Bronchial epithelial cell (primary cell): ENCODE results near the gene EFS. TPM values are rescaled to one million over a fixed set of nuclear protein-coding genes. Genes with fewer than 3 reads are reported as not detected.
A peak's percentile ranks its signal among the peaks of the same experiment; 100 is the strongest.

ENCODE experiments used
- DNase-seq: peaks from one replicate; pipeline ENCODE4 v3.0.0-alpha.2; 2010; ENCODE audit warnings: low read depth
- FAIRE-seq: peaks from 2 replicates; lab custom pipeline; 2011; peaks lifted over from hg19 to GRCh38; lab: Jason Lieb, UNC
- H3K27me3 ChIP-seq: 2 replicates; pipeline ENCODE4 v1.5.1; 2011; ENCODE audit warnings: low read length; ENCODE audit not compliant: control insufficient read depth, insufficient read depth
- H3K36me3 ChIP-seq: 2 replicates; pipeline ENCODE4 v1.5.1; 2011; ENCODE audit warnings: low read length; ENCODE audit not compliant: control insufficient read depth, insufficient read depth
- H3K4me3 ChIP-seq: 2 replicates; pipeline ENCODE4 v1.5.1; 2011; ENCODE audit warnings: mild to moderate bottlenecking, low read depth, low read length, control low read depth
- total RNA-seq: library from RNA; depleted of rRNA; stranded (reverse); fragments of >200 nt; gene quantifications from 2 replicates; pipeline ENCODE4 v1.2.1, GENCODE V29; 2014
- TF ChIP-seq, protein P1 (sequence below): IDR thresholded peaks from 2 replicates; pipeline ENCODE4 v1.5.1; 2011; ENCODE audit warnings: mild to moderate bottlenecking, moderate library complexity, low read length, control low read depth, inconsistent platforms; ENCODE audit not compliant: insufficient read depth, severe bottlenecking

The EFS gene
- total RNA-seq, 1 donor from 2014 or later, result 2.4 TPM

DNA sequence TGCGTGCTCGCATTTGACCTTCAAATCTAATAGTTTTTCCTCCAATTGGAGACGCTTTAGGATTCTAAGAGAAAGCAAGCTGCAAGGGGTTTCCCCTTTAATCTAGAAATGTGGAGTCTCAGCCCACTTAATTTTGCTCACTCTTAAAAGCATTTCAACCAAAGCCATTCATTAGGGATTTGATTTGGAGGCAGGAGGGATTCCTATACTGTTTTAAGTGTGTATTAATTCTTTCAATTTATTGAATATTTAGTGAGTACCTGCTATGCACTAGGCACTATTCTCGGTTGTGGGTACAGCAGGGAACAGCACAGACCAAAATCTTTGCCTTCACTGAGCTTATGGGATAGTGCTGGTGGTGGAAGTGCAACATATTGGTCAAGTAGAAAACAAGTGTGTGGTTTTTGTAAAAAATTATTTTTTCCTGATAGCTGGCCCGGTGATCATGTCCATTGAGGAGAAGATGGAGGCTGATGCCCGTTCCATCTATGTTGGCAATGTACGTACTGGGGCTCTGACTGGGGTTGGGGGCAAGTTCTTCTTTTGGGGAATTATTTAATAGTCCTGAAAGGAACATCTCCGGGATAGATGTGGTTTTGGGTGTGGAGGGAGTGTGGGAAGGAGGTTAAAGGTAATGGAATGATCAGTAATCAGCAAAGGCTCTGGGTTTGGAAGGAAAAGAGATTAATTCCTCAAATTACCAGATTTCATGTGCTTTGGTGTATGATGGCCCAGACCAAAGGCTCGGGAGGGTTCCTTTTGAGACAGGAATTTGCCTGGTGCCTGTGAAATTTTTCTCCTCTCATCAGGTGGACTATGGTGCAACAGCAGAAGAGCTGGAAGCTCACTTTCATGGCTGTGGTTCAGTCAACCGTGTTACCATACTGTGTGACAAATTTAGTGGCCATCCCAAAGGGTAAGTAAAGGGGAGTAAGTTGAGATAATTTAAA lies 42.1 kb downstream of the EFS start:
- H3K27me3 ChIP-seq, result no peaks in the 10 kb centered on the region
- peak overlapping the region; percentile 74 for H3K4me3 ChIP-seq
- TF ChIP-seq, protein P1, sequence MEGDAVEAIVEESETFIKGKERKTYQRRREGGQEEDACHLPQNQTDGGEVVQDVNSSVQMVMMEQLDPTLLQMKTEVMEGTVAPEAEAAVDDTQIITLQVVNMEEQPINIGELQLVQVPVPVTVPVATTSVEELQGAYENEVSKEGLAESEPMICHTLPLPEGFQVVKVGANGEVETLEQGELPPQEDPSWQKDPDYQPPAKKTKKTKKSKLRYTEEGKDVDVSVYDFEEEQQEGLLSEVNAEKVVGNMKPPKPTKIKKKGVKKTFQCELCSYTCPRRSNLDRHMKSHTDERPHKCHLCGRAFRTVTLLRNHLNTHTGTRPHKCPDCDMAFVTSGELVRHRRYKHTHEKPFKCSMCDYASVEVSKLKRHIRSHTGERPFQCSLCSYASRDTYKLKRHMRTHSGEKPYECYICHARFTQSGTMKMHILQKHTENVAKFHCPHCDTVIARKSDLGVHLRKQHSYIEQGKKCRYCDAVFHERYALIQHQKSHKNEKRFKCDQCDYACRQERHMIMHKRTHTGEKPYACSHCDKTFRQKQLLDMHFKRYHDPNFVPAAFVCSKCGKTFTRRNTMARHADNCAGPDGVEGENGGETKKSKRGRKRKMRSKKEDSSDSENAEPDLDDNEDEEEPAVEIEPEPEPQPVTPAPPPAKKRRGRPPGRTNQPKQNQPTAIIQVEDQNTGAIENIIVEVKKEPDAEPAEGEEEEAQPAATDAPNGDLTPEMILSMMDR, result no peak
- no peak for DNase-seq
- no peak for FAIRE-seq
- H3K36me3 ChIP-seq, result peaks cover 12% of the 10 kb centered on the region

DNA sequence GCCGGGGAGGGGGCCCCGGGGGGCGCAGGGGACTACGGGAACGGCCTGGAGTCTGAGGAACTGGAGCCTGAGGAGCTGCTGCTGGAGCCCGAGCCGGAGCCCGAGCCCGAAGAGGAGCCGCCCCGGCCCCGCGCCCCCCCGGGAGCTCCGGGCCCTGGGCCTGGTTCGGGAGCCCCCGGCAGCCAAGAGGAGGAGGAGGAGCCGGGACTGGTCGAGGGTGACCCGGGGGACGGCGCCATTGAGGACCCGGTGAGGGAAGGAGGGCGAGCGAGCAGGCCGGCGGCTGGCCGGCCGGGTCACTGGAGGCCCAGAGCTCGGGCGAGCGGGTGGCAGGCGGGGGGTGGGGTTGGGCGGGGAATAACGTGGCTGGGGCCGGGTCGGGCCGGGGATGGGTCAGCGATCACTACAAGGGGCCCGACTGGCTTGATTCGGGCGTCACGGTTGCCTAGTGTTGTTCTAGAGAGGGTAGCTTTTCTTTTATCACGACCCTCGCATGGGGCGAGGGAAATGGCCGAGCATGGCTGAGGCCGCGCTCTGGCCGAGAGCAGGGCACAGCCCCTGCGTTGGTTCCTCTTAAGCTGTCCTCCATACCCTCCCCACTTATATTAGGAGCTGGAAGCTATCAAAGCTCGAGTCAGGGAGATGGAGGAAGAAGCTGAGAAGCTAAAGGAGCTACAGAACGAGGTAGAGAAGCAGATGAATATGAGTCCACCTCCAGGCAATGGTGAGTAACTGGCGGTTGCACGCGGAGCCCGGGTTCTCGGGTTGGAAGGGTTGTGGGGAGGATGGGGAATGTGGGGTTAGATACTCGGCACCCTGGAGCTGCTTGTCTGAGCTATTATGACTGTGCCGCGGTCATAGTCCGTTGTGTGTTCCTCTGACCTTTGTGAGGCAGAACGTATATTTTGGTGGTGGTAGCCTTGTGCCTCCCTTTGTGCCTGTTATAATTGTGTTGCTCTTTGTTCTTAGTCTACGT lies 43.1 kb downstream of the EFS start:
- Histone ChIP-seq H3K4me3 (peak overlapping the region; percentile 74), H3K36me3 (peaks cover 12% of the 10 kb centered on the region), H3K27me3 (no peaks in the 10 kb centered on the region)
- FAIRE-seq (no peak), DNase-seq (peak; percentile 60)
- TF ChIP-seq, protein P1, result no peak

DNA sequence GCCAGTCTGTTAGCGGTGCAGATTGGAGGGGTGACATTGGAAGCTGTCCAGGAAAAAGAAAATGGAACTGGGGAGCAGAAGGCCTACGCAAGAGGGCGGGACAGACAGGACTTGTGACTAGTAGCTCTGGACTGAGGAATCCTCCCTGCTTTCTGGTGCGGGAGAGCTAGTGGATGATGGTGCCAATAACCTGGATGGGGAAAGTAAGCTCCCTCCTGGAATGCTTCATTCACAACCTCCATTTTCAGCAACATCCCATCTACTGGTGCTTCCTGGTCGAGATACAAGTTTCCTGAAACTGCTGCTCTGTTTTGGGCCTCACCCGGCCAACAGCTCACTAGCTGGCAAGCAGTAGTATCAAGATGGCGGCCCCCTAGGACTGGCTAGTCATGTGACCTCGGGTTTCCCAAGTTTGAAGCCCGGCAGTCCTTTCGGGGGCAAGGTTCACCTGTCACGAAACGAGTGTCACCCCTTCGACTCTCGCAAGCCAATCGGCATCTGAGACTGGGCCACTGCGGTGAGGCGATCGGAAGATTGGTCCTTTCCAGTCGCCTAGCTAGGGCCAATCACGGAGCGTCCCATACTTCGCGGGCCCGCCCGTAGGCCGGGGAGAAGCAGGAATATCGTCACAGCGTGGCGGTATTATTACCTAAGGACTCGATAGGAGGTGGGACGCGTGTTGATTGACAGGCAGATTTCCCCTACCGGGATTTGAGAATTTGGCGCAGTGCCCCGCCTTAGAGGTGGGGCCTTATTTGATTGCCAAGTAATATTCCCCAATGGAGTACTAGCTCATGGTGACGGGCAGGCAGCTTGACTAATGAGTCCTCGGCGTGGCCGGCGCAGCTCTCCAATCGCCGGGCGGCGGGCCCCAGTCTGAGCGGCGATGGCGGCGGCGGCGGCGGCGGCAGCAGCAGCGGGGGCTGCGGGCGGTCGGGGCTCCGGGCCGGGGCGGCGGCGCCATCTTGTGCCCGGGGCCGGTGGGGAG lies 44.1 kb downstream of the EFS start, which contains the start of gene PABPN1:
TSS of gene PABPN1 (plus strand) at position 874 of the 988 bp plus-strand sequence. CDS start at position 887, 13 bp downstream.
- H3K36me3 ChIP-seq, result peaks cover 12% of the 10 kb centered on the region
- FAIRE-seq, result no peak

DNA sequence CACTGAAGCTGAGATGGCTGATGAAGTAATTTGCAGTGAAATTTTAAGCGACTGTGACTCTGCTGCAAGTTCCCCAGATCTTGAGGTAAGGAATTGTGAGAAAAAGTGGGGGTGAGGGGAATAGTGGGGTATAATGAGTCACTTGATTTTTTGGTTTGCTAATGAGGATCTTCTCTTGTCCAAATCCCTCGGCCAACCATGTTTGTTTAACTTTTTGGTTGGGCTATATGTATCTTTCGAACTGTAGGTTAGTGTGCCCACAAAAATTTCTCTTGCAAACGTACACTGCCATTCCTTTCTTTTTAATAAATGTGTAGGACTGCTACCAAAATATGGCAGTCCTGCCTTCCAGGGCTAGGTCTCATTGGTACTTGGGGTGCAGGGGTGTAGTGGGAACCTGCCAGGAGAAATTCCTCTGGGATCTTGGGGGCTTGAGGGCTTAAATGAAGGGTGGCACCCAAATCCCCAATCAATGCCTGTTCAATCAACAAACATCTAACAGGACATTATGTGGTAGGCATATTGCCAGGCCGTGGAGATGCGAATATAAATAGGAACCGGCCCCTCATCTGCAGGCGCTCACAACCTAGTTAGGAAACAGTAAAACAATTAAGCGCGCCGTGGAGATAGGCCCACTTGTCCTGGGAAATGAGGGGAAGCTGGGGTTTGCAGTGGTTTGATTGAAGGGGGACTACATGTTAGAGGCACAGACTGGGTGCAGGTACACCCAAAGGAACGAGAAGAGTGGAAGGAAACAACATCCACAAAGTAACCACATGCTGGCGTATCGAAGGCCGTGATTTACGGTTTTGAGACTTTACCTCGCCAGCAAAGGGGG lies 45.0 kb downstream of the EFS start:
- TF ChIP-seq, protein P1, result no peak
- no peak for FAIRE-seq
- DNase-seq, result no peak
- no peaks in the 10 kb centered on the region for H3K27me3 ChIP-seq
- H3K4me3 ChIP-seq, result no peak overlapping the region
- peaks cover 12% of the 10 kb centered on the region for H3K36me3 ChIP-seq

More for the DNA sequence above, 44.1 kb downstream of the EFS start, which contains the start of gene PABPN1:
- no peaks in the 10 kb centered on the region for H3K27me3 ChIP-seq
- TF ChIP-seq, protein P1, result no peak
- peak within 1 kb of the TSS; percentile 74 for H3K4me3 ChIP-seq
- DNase-seq, result peak; percentile 98
